NCI-H774 (cell line): ENCODE results near the gene ANO3.

Source experiments
- DNase-seq: peaks from one replicate; lab custom pipeline; 2025; lab: John Stamatoyannopoulos, UW

The ANO3 gene

DNA sequence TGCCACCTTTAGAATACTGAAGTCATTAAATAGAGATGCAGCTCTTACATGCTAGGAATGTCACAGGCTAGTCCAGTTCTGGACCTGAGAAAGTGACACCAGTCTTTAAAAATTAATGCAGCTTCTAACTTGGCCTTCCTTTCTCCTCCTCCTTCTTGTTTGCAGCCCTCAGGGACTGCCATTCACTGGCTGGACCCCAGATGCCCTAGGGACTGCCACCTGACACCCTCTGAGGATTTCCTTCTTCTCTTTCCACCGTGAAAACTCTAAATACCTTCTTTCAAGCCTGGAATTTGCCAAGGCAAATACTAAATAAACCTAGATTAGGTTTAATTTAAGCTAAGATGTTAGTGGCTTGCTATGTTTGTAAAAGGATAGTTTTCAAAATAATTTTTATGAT, 161.7 kb downstream of the ANO3 start:
- no peak for DNase-seq

DNA sequence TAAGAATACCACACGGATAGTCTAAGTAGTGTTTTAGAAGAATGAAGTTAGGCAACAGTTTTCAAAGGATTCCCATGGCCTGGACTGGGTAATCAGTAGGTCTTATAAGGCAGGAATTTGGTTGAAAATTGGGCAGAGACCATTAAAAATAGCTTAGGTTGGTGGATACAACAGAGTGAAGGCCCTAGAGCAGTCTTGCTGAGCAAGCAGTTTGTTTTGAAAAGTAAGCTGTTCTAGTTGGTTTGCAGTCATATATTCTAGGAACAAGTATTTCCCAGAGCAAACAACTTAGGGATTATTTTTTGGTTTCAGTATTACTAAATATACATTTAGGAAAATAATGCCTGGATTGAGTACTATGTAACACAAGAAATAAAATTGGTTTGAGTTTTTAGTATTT, 175.3 kb downstream of the ANO3 start:
- no peak for DNase-seq

DNA sequence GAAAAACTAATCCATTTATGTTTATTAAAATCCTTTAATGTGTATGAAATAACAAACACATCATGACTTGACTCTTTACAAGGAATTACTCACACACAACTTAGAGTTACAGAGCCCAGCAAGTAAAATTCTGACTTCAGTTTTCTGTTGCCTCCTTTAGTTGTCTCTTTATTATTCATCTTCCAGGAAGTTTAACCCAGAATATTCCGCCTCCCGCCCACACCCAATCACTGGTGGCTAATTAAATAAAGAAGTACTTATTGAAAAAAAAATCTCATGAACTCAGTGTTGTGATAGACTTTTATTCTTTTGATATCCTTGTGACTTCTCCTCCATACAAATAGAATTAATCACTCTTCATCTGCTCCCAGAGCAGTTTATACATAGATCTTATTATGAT, 178.2 kb downstream of the ANO3 start:
- DNase-seq: no peak

DNA sequence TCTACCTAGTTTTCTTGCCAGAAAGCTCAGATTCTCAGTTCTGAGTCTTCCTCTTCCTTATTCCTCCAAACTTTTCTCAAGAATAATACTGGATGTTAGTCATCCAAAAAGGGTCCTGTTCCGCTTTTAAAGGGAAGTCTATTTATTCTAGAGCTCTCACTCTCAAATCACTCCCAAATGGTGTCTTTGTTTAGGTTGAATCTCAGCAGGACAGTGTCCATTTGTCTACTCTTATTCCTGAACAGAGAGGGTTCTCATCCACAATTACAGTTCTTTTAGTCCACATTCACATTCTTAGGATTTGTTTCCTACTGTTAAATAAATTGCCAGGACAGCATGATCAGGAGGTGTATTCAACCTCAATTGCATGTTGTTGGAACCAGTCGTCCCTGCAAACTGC, 178.8 kb downstream of the ANO3 start:
- no peak for DNase-seq

DNA sequence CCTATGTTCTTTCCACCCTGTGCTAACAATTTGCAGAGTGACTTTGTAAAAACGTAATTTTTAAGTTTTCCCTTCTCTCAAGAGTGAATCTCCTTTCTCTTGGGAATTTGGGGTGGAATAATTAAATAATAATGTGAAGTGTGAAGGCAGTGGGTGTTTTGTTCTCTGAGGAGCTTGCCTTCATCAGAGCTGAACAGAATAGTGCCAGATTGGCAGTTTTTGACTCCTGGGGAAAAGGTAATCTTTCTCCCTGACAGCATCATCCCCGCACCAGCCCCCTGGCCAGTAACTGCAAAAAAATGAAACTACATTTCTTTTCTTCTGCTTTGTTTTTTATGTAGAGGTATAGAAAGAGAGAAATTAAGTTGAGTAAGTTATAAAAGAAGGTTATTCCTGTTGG, 180.3 kb downstream of the ANO3 start:
- no peak for DNase-seq

DNA sequence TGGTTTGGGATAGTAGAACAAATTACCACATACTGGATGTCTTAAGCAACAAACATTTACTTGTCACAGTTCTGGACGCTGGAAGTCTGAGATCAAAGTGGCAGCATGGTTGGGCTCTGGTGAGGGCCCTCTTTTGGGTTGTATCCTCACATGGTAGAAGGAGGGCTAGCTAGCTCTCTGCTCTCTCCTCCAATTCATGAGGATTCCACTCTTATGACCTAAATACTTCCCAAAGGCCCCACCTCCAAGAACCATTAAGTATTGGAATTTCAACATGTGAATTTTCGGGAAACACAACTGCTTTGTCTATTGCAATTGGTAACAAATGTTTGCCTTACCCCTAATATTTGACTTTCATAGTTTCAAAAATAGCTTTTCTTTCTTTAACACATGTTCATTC, 187.5 kb downstream of the ANO3 start:
- DNase-seq: no peak

DNA sequence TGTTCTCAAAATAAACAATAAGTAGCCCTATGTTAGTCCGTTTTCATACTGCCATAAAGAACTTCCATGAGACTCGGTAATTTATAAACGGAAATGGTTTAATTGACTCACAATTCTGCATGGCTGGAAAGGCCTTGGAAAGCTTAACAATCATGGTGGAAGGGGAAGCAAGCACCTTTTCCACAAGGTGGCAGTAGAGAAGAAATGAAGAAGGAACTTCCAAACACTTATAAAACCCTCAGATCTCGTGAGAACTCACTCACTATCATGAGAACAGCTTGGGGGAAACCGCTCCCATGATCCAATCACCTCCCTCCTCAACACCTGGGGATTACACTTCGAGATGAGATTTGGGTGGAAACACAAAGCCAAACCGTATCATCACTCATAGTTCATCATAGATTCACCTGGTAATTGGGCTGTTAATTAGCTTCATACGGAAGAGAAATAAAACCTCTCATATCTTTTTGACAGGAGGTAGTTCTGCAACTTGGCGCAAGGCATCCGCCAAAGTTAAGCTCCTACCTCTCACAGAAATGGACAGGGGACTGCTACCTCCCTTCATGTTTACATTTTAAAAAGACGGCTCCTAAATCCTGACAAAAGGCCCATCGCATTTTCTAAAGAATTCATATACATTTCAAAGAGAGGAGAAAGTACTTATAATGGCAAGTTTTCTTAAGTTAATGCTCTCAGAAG, 191.1 kb downstream of the ANO3 start:
- no peak for DNase-seq

DNA sequence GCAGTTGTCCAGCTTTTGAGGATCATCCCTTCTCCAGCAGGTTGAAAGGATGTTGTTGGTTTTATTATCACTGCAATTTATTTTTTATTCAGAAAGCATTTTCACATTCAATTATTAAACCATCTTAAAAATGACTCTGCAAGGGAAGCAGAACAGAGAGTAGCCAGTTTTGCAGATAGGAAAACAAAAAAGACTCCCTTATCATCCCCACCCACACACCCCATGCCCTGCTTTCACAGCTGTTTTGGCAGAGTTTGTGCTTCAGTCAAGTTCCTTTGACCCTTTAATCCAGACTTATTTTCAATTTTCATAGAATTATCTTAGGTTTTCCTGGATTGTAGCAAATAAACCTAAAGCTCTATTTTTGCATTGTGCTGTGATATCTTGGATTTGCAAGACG, 195.8 kb downstream of the ANO3 start:
- DNase-seq: no peak

DNA sequence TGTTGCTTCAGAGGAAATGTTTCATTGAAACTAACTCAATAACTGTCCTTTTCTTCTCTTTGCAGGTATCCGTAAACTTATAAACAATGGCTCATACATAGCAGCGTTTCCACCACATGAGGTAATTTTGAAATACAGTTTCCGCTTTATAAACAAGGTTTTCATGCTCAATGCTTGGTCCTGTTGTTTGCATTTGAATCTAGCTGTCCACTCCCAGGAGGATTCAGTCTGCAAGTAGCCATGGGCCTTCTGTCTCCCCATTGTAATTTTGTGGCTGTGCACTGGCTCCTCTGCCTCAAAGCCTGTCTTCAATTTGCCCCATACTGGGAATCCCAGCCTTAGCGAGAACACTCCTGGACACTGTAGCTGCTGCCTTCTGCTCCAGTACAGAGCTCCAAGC, 205.4 kb downstream of the ANO3 start:
- DNase-seq: no peak

DNA sequence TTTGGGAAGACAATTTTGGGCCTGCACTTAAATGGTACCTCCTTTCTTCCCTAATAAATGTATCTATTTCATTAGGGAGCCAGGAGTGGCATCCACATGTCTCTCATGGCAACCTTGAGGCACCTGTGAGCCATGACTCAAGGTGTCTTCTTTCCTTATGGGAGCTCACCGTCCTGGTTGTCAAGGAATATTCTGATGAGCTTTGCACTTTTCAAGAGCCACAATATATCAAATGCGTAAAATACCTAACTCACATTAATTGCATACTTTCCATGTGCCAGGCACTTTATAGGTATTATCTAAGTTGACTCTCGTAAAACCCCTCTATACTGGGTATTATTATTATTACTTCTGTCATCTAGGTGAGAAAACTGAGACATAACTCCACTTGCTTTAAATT, 207.6 kb downstream of the ANO3 start:
- DNase-seq: no peak

DNA sequence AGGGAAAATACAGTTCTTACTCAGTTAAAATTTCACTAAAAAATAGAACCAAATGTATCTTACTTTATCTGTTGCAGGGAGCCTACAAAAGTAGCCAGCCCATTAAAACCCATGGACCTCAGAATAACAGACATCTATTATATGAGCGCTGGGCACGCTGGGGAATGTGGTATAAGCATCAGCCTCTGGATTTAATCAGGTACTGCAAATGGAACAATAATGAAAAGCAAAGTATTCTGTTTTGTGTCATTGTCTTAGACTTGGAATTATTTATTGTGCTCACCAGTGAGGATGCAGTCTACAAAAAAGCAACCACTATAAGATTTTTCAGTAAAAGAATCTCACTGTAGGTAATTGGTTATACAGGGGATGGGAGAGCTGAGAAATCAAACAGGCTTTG, 209.9 kb downstream of the ANO3 start:
- no peak for DNase-seq

DNA sequence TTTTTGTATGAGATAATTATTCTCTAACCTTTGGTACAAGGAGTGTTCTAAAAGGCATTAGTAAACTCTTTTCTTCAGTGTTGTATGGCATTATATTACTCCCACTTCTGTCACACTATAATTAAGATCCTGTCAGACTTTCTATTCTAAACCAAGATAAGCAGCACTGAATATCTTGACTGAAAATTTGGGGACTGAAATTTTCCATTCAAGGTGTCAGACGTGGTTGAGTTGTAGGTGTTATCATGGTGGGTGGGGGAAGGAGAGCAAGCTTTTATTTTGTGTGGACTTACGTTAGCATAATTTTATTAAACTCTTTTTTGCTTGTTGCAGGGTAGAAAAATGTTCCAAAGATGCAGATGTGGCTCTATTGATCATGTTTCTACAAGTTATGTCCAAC, 217.2 kb downstream of the ANO3 start:
- no peak for DNase-seq

DNA sequence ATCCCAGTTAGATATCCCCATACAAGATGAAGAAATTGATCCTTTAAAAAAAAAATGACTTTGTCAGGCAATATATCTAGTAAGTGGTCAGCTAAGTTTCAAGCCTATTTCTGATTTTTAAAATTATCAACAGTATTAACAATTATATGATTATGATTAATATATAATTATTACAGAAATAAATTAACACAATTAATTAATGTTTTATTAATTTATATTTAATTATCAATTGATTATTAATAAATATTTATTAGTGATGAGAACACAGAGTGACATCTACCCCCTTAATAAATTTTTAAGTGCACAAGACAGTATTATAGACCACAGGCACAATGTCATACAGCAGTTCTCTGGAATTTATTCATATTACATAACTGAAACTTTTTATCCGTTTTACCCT, 218.1 kb downstream of the ANO3 start:
- no peak for DNase-seq

DNA sequence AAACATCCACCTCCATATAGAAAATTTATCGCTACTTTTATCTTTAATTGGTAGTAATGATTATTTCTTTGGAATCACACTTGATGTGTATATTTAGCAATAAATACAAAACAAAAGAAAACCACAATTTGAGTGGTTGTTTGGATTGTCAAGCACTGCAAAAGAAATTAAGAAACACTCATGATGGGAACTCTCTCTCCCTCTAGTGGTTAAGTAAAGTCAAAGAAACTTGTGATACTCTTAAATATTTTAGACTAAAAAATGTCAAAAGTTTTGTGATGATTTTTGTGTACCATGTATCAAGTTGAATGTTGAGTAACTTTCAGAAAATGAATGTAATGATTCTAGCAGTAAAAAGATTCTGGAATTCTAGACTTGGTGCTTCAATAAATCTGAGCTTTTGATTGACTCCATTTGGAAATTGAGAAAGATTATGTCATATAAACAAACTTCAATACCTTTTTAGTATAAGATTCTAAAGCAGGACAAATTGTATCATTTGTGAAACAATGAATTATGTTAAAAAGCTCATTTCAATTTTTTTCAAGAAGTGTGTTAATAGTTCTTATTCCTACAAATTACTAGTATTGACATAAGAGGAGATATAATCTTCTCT, 219.4 kb downstream of the ANO3 start:
- DNase-seq: no peak

DNA sequence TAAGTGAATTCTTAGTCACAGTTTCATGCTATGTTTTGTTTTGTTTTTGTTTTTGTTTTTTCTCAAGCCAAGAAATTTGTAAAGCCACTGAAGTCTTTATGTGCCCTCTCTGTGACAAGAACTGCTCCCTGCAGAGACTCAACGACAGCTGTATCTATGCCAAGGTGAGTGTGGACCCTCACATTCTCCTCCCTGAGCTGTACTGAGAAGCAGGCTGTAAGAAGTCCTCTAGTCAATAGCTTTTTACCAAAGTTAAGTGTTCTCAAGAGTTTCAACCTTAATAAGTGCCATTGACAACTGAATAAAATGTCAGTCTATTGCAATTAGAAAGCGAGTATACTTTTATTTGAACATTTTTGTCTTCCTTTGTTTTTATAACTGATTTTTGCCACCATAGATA, 221.3 kb downstream of the ANO3 start:
- no peak for DNase-seq

DNA sequence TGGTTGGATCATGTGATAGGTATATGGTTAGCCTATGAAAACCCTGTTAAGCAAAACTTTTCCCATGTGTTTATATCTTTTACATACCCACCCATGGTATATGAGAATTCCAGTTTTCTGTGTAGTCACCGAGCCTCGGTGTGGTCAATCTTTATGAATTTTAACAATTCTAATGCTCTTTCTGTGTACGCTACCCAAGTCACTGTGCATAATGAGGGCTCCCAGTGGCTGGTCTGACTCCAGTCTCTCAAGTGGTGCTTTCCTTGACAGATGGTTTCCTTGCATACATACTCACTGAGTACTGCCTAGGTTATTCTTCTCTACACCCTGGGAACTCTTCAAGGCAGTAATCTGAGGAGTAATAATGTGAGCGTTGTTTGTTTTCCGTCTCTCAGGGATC, 222.5 kb downstream of the ANO3 start:
- no peak for DNase-seq

DNA sequence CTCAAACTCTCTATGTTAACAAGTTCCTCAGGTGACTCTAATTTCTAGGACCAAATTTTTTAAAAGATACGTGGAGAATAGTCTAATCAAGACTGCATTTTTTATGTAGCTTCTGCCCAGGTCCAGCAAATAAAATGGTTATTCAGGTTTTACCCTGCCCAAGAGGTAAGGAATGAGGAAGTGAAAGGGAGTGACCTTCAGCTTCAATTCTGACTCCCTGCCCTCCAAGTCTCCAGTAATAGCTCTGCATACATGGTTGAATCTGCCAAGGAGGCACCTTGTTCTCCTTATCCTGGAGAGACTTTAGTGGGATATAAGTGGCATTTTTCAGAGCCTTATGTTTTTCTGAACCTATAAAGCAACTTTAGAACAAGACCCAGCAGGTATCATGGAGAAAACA, 224.7 kb downstream of the ANO3 start:
- DNase-seq: no peak

DNA sequence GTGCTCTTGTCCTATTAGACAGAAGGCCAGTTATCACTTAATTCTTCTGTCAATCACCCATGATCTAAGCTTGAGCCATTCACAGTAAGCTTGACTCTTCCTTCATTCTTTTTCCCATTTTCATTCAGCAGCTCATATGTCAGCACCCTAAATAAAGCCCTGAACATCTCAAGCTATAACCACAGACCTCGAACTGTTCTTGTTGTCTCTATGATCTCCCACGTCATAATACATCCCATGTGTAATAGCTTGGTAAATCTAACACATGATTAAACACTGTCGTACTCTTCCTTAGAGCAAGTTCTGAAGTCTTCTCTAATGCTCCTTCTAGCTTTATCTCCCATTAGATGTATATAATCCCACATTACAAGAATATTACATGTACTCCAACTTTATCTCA, 225.7 kb downstream of the ANO3 start:
- DNase-seq: no peak

DNA sequence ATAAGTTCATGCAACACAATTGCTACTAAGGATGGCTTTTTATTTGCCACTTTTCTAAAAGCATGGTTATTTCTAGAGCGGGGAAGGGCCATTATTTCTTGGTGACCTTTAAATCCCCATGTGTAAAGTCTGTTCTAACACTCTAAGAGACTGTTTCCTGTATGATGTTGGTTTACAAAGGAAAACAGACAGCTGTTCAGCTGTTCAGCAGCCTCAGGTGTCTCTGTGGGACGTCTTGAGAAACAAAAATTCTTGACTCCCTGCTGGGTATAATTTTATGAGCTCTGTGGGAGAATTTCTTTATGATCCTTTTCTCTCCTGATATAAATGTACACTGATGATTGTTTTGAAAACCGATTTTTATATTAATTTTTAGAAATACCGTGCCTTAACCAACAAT, 226.3 kb downstream of the ANO3 start:
- no peak for DNase-seq

DNA sequence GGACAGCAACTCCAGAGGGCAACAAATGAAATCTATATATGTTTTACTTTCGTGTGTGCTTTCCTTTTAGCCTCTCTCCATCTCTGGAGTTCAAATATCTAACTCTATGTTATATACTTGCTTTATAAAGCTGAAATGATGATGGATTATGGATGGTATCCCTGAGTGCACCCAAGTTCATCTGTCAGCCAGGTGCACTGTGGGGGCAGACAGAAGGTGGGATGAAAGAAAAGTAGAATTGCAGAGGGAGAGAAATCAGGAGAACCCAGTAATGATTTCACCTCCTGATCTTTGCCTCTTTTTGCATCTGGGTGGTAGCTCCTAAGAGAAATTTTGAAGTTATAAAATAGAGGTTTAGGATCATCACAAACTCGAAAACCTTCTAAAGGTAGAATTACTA, 237.7 kb downstream of the ANO3 start:
- no peak for DNase-seq

DNA sequence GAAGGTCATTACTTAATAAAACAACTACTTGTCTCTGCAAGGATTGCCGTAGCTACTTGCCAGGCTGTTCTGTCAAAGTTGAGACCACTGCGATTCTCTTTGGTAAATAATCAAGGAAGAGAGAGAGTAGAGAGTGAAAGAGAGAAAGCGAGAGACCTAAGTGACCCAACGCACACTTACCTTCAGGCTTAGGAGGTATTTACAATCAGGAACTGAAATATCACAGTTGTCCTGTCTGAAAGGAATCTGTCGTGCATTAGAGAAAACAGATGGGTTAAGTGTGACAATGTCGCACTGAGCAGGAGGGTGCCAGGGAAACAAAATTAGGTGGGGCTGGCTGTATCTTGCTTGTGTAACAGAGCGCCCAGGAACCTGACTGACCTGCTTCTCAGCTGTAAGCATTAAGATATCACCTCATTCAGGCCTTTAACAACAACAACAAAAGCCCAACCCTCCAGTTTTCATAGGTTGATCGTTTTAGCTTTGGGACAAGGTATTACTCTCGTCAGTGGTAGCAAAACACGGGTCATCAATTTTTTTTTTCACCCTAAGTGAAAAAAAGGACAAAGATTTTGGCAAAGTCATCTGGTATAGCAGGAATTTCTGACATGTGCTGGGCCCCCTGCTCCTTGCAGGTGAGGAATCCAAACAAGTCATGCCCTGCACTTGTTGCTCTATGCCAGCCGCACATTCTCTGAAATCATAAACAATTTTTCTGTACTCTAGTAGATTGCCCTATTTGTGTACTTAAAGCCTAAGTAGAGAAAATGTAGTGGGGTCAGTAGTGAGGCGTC, 240.1 kb downstream of the ANO3 start, which contains the start of gene MUC15:
Gene MUC15 (minus strand): TSS at position 403 of the 794 bp plus-strand sequence. CDS start 5,169 bp downstream, outside the sequence.
- DNase-seq: no peak

DNA sequence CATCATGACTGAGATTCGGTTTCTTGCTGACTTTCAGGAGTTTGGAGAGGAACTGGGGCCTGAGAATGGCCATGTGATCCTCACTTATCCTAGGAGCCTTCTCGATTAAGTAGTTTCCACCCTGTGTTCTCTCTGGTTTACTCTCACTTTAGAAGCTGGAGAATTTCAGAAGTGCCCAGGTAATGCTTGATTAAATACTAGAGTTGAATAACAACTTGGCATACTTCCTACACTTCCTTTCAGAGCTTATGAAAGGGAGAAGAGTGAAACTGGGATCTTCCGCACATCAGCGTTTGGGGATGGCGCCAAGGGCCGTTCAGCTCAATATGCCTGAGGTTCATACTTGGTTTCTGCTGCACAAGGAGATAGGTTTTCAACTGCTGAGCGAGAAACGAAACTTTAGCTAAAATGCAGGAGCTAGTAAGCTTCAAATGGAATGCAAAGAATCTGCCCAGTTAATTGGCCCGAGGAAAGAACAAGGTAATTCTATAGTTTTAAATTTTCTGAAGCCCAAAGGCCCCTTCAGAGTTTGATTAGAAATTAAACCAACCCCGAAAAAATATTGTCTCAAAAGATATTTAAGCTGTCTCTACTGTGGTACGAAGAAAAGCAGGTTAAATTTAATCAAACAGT, 241.0 kb downstream of the ANO3 start:
- no peak for DNase-seq

DNA sequence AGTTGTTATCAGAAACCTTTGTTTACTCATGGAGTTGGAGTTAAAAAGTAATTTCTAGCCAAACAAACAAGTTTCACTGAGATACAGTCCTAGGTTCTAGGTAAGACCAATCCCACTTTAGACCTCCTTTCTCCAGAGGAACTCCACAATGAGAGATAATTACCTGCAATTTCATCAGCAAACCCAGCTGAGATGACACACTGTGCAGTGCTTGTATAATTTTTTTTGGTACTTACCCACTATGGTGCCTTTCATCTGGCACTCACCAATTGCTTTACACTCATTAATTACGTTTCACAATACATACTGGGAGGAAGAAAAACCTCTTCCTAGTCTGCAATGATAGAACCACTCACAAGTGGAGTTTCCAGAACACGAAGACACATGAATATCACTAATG, 242.0 kb downstream of the ANO3 start:
- DNase-seq: peak; percentile 26
